ENCODE results near the gene SHOC2.

DNA sequence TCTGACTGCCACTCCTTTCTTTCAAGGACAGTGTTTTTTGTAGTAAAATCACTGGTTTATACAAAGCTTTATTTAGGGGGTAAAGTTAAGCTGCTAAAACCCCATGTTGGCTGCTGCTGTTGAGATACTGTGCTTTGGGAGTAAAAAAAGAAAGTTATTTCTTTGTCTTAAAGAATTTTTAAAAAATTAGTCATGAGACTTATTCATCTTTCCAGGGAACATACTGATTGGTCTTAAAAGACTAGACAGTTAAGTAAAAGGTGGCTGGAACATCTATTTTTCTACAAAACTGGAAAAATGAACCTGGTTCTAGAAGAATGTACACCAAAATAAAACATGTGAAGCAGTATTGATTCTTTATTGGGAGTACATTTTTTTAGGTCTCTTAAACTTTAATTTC, 21.0 kb upstream of the SHOC2 start:
- TF ChIP-seq, protein P1, sequence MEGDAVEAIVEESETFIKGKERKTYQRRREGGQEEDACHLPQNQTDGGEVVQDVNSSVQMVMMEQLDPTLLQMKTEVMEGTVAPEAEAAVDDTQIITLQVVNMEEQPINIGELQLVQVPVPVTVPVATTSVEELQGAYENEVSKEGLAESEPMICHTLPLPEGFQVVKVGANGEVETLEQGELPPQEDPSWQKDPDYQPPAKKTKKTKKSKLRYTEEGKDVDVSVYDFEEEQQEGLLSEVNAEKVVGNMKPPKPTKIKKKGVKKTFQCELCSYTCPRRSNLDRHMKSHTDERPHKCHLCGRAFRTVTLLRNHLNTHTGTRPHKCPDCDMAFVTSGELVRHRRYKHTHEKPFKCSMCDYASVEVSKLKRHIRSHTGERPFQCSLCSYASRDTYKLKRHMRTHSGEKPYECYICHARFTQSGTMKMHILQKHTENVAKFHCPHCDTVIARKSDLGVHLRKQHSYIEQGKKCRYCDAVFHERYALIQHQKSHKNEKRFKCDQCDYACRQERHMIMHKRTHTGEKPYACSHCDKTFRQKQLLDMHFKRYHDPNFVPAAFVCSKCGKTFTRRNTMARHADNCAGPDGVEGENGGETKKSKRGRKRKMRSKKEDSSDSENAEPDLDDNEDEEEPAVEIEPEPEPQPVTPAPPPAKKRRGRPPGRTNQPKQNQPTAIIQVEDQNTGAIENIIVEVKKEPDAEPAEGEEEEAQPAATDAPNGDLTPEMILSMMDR (IDR thresholded peaks at IDR 0.05; ENCODE audit: low read depth, low read length, poor library complexity, severe bottlenecking) = no peak
- TF ChIP-seq EZH2phosphoT487 (IDR thresholded peaks at IDR 0.05; ENCODE audit: borderline replicate concordance, low read length) = no peak
